ENCODE data around the gene GRID1. TPM values are rescaled to one million over a fixed set of nuclear protein-coding genes. Genes with fewer than 3 reads are reported as not detected.

The GRID1 gene
- total RNA-seq, 4 donors from 2014 or later: 0.40 to 1.9 (median 1.00) TPM

DNA sequence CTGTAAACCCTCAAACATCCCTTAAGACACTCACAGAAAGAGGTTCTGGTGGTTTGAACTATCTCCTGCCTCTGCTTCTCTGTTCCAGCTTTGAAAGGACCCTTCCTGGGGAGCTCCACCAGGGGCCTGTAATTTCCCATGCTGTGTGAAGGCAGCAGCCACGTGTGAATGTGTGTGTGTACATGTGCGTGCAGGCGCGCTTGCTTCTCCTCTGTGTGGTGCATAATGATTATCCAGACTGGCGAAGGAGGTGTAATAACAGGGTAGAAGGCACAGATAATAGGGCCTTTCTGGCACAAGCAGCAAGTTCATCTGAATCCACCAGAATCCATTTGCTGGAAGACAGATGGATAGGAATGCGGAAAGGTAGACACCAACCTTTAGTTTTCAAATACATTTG is 466.5 kb downstream of the GRID1 start:
- in situ Hi-C loops (cut with MboI; ENCODE audit: low pct_ligation_motif_present in 1 of 4, low pct_unique_long_range_greater_than_20kb in 1 of 4, low sequenced_read_pairs in 3 of 4) (no loop called here), intact Hi-C loops (cut with DNase I; ENCODE audit: low total_unique reads) (no loop called here)
- Histone ChIP-seq H3K9me3 (no peaks in the 10 kb centered on the region), H3K4me1 (no peaks in the 10 kb centered on the region), H3K27ac (no peak overlapping the region), H3K36me3 (no peaks in the 10 kb centered on the region), H3K27me3 (no peaks in the 10 kb centered on the region), H3K4me3 (no peak overlapping the region)
- TF ChIP-seq EP300 (IDR thresholded peaks at IDR 0.05; ENCODE audit: low read depth): no peak
- TF ChIP-seq POLR2AphosphoS5 (IDR thresholded peaks at IDR 0.05): no peak
- TF ChIP-seq, protein P1, sequence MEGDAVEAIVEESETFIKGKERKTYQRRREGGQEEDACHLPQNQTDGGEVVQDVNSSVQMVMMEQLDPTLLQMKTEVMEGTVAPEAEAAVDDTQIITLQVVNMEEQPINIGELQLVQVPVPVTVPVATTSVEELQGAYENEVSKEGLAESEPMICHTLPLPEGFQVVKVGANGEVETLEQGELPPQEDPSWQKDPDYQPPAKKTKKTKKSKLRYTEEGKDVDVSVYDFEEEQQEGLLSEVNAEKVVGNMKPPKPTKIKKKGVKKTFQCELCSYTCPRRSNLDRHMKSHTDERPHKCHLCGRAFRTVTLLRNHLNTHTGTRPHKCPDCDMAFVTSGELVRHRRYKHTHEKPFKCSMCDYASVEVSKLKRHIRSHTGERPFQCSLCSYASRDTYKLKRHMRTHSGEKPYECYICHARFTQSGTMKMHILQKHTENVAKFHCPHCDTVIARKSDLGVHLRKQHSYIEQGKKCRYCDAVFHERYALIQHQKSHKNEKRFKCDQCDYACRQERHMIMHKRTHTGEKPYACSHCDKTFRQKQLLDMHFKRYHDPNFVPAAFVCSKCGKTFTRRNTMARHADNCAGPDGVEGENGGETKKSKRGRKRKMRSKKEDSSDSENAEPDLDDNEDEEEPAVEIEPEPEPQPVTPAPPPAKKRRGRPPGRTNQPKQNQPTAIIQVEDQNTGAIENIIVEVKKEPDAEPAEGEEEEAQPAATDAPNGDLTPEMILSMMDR (IDR thresholded peaks at IDR 0.05): no peak
- no peak for TF ChIP-seq POLR2A (IDR thresholded peaks at IDR 0.05)
- DNase-seq: no peak
- WGBS, 2 donors (ENCODE audit: low coverage in 1 of 2): 95 to 100% methylated on average over 2 to 6 of the region's 6 CpGs

DNA sequence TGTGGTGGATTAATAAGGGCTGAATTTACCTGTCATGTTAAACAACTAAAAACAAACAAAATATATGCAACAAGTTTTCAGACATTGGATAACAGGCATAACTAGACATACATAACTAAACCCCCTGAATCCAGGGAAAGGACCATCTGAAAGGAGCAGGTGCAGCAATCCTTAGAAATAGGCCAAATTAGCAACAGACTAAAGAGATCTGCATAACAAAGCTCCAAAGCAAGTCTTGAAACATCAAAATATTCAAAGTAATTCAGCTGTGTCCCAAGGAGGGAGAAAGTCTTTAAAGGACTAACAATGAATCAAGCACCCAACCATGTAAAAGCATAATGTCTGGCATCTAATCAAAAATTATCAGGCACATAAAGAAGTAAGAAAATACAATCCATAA is 475.1 kb downstream of the GRID1 start:
- Histone ChIP-seq H3K4me1 (no peaks in the 10 kb centered on the region), H3K27ac (no peak overlapping the region), H3K9me3 (no peaks in the 10 kb centered on the region), H3K4me3 (no peak overlapping the region), H3K27me3 (no peaks in the 10 kb centered on the region), H3K36me3 (no peaks in the 10 kb centered on the region)
- DNase-seq: no peak
- TF ChIP-seq, protein P1 (IDR thresholded peaks at IDR 0.05): no peak
- no peak for TF ChIP-seq EP300 (IDR thresholded peaks at IDR 0.05; ENCODE audit: low read depth)
- TF ChIP-seq POLR2AphosphoS5 (IDR thresholded peaks at IDR 0.05): no peak
- TF ChIP-seq POLR2A (IDR thresholded peaks at IDR 0.05): no peak
- intact Hi-C loops (cut with DNase I; ENCODE audit: low total_unique reads): no loop called here
- in situ Hi-C loops (cut with MboI; ENCODE audit: low pct_ligation_motif_present in 1 of 4, low pct_unique_long_range_greater_than_20kb in 1 of 4, low sequenced_read_pairs in 3 of 4): no loop called here

DNA sequence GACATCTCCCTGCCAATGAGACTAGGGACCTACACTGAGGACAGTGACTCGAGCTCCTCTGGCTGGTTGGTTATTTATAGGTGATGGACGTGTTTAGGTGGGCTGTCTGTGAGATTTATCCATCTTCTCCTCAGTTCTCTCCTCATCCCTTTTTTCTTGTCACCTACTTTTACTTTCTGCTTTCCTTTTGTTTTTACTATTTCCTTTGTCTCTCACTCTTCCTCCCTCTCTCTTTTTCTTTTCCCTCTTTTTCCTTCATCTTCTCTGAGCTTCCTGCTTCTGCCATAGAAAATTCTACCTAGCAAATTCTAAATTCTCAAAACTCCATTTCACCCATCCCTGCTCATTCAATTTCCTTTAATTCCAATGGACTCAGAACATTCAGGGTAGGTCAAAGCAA is 478.0 kb downstream of the GRID1 start:
- intact Hi-C loops (cut with DNase I; ENCODE audit: low total_unique reads) (no loop called here), in situ Hi-C loops (cut with MboI; ENCODE audit: low pct_ligation_motif_present in 1 of 4, low pct_unique_long_range_greater_than_20kb in 1 of 4, low sequenced_read_pairs in 3 of 4) (no loop called here)
- Histone ChIP-seq H3K4me3 (no peak overlapping the region), H3K36me3 (no peaks in the 10 kb centered on the region), H3K27me3 (no peaks in the 10 kb centered on the region), H3K4me1 (no peaks in the 10 kb centered on the region), H3K9me3 (no peaks in the 10 kb centered on the region), H3K27ac (no peak overlapping the region)
- no peak for DNase-seq
- TF ChIP-seq EP300 (IDR thresholded peaks at IDR 0.05; ENCODE audit: low read depth) (no peak), POLR2AphosphoS5 (IDR thresholded peaks at IDR 0.05) (no peak), POLR2A (IDR thresholded peaks at IDR 0.05) (no peak)
- TF ChIP-seq, protein P1 (IDR thresholded peaks at IDR 0.05): no peak
- WGBS, 2 donors (ENCODE audit: low coverage in 1 of 2): 69 to 86% methylated on average over 2 of the region's 2 CpGs

DNA sequence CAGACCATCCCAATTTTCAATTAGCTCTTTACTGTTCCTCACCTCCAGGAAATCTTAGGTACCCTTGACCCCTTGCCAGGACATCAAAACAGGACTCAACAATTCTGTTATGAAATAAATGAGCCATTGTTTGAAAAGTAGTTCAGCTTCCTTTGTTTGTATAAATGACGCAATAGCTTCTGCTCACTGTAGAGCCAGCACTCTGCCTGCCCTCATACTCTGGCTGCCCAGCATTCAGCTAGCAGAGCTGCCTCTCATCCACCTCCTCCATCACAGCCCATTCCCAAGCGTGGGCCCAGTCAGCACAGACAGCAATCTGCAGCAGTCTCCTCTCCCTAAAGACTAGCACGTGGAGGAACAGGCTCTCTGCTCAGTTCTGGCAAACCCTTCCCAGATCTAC is 478.6 kb downstream of the GRID1 start:
- DNase-seq: no peak
- Histone ChIP-seq H3K27ac (no peak overlapping the region), H3K4me1 (no peaks in the 10 kb centered on the region), H3K36me3 (no peaks in the 10 kb centered on the region), H3K9me3 (no peaks in the 10 kb centered on the region), H3K27me3 (no peaks in the 10 kb centered on the region), H3K4me3 (no peak overlapping the region)
- in situ Hi-C loops (cut with MboI; ENCODE audit: low pct_ligation_motif_present in 1 of 4, low pct_unique_long_range_greater_than_20kb in 1 of 4, low sequenced_read_pairs in 3 of 4) (no loop called here), intact Hi-C loops (cut with DNase I; ENCODE audit: low total_unique reads) (no loop called here)
- 22 to 34% methylated on average over 2 to 3 of the region's 3 CpGs for WGBS, 2 donors (ENCODE audit: low coverage in 1 of 2)
- TF ChIP-seq, protein P1 (IDR thresholded peaks at IDR 0.05): no peak
- TF ChIP-seq EP300 (IDR thresholded peaks at IDR 0.05; ENCODE audit: low read depth) (no peak), POLR2AphosphoS5 (IDR thresholded peaks at IDR 0.05) (no peak), POLR2A (IDR thresholded peaks at IDR 0.05) (no peak)
